GM23338 (cell line): ENCODE results near the gene SLC10A3. TPM values are rescaled to one million over a fixed set of nuclear protein-coding genes. Genes with fewer than 3 reads are reported as not detected.

Experiments
- ATAC-seq: fragments of 200-7000 bp; cut with Tn5 transposase; 3 replicates; pipeline ENCODE4 v1.9.1; 2020
- DNase-seq: peaks from one replicate; pipeline ENCODE4 v3.0.0-alpha.2; 2015; ENCODE audit warnings: low spot score
- H2AFZ ChIP-seq: fragments of 200-600 bp; sonication (generic); 2 replicates; pipeline ENCODE4 v1.8.0; 2016; ENCODE audit warnings: antibody characterized with exemption, mild to moderate bottlenecking, moderate library complexity
- H3F3A ChIP-seq: fragments of 200-600 bp; sonication (generic); replicated peaks from 2 replicates; pipeline ENCODE4 v1.8.0; 2017; ENCODE audit warnings: antibody characterized with exemption, mixed run types, low read depth
- H3K27ac ChIP-seq: fragments of 200-600 bp; sonication (generic); 2 replicates; pipeline ENCODE4 v1.6.1; 2016; ENCODE audit warnings: low read depth
- H3K27me3 ChIP-seq: fragments of 200-600 bp; sonication (generic); 2 replicates; pipeline ENCODE4 v1.8.0; 2016; ENCODE audit warnings: mild to moderate bottlenecking, mixed run types, moderate library complexity; ENCODE audit not compliant: insufficient read depth
- H3K36me3 ChIP-seq: fragments of 200-600 bp; sonication (generic); 2 replicates; pipeline ENCODE4 v1.8.0; 2016; ENCODE audit warnings: mild to moderate bottlenecking; ENCODE audit not compliant: insufficient read depth
- H3K4me1 ChIP-seq: fragments of 200-600 bp; sonication (generic); 2 replicates; pipeline ENCODE4 v1.8.0; 2016; ENCODE audit warnings: mild to moderate bottlenecking, moderate library complexity; ENCODE audit not compliant: insufficient read depth
- H3K4me2 ChIP-seq: fragments of 200-600 bp; sonication (generic); 2 replicates; pipeline ENCODE4 v1.7.1; 2017; ENCODE audit warnings: mixed run types
- H3K4me3 ChIP-seq: fragments of 200-600 bp; sonication (generic); 2 replicates; pipeline ENCODE4 v1.6.1; 2016; ENCODE audit warnings: mixed run types
- H3K79me2 ChIP-seq: fragments of 200-600 bp; sonication (generic); replicated peaks from 2 replicates; pipeline ENCODE4 v1.8.0; 2017; ENCODE audit warnings: mild to moderate bottlenecking; ENCODE audit not compliant: insufficient read depth
- H3K9me2 ChIP-seq: fragments of 200-600 bp; sonication (generic); 2 replicates; pipeline ENCODE4 v1.8.0; 2017; ENCODE audit not compliant: insufficient read depth
- H4K20me1 ChIP-seq: fragments of 200-600 bp; sonication (generic); replicated peaks from 2 replicates; pipeline ENCODE4 v1.8.0; 2017; ENCODE audit warnings: mild to moderate bottlenecking; ENCODE audit not compliant: insufficient read depth
- H3K27ac Mint-ChIP-seq: 2 replicates; pipeline ENCODE4 v1.8.0; 2020; ENCODE audit warnings: inconsistent platforms, mild to moderate bottlenecking, moderate library complexity, mixed read lengths
- H3K27me3 Mint-ChIP-seq: 3 replicates; pipeline ENCODE4 v1.8.0; 2022; ENCODE audit warnings: low read depth, mild to moderate bottlenecking, moderate library complexity, mixed read lengths, inconsistent platforms; ENCODE audit not compliant: insufficient read depth, poor library complexity
- H3K36me3 Mint-ChIP-seq: 3 replicates; pipeline ENCODE4 v1.8.0; 2021; ENCODE audit warnings: low read depth, mild to moderate bottlenecking, inconsistent platforms, moderate library complexity, mixed read lengths
- H3K4me1 Mint-ChIP-seq: 3 replicates; pipeline ENCODE4 v1.8.0; 2020; ENCODE audit warnings: mild to moderate bottlenecking, inconsistent platforms, mixed read lengths
- H3K4me3 Mint-ChIP-seq: 3 replicates; pipeline ENCODE4 v1.8.0; 2021; ENCODE audit warnings: moderate library complexity, mild to moderate bottlenecking, inconsistent platforms, mixed read lengths
- H3K9me3 Mint-ChIP-seq: 3 replicates; pipeline ENCODE4 v1.8.0; 2020; ENCODE audit warnings: moderate library complexity, mild to moderate bottlenecking, inconsistent platforms, mixed read lengths
- CTCF ChIP-seq, 2 experiments: fragments of 200-600 bp in 1 of 2; sonication (generic) in 1 of 2; conservative IDR thresholded peaks; 2 replicates each; pipeline versions ENCODE4 v1.5.1 to v1.6.1; 2016 to 2017; ENCODE audit warnings: antibody characterized with exemption in 2 of 2, low read depth in 2 of 2, mild to moderate bottlenecking in 2 of 2, moderate library complexity in 1 of 2
- ETS1 ChIP-seq: IDR thresholded peaks from 2 replicates; pipeline ENCODE4 v1.6.1; 2016; ENCODE audit warnings: antibody characterized with exemption
- EZH2 ChIP-seq: fragments of 200-600 bp; sonication (generic); IDR thresholded peaks from one replicate; pipeline ENCODE4 v1.8.0; 2017; ENCODE audit warnings: antibody characterized with exemption, mild to moderate bottlenecking, low read depth; ENCODE audit not compliant: unreplicated experiment
- EZH2phosphoT487 ChIP-seq: fragments of 200-600 bp; sonication (generic); IDR thresholded peaks from one replicate; pipeline ENCODE4 v1.8.1; 2018; ENCODE audit warnings: antibody characterized with exemption; ENCODE audit not compliant: unreplicated experiment
- JUNB ChIP-seq: IDR thresholded peaks from one replicate; pipeline ENCODE4 v1.6.1; 2016; ENCODE audit warnings: antibody characterized with exemption; ENCODE audit not compliant: unreplicated experiment
- NANOG ChIP-seq: IDR thresholded peaks from 2 replicates; pipeline ENCODE4 v1.6.1; 2016; ENCODE audit warnings: antibody characterized with exemption, borderline replicate concordance
- POLR2AphosphoS5 ChIP-seq: IDR thresholded peaks from 2 replicates; pipeline ENCODE4 v1.6.1; 2016; ENCODE audit warnings: antibody characterized with exemption, low read depth
- REST ChIP-seq: IDR thresholded peaks from one replicate; pipeline ENCODE4 v1.6.1; 2018; ENCODE audit warnings: antibody characterized with exemption; ENCODE audit not compliant: unreplicated experiment
- ZNF114 ChIP-seq: fragments of 250-450 bp; sonication (Bioruptor Pico); IDR thresholded peaks from 2 replicates; pipeline ENCODE4 v1.5.0; 2020; ENCODE audit warnings: mild to moderate bottlenecking, moderate library complexity
- ZNF331 ChIP-seq: fragments of 250-450 bp; sonication (Bioruptor Pico); IDR thresholded peaks from 2 replicates; pipeline ENCODE4 v1.5.0; 2020; ENCODE audit warnings: low read depth, mild to moderate bottlenecking, moderate library complexity
- ZNF462 ChIP-seq: fragments of 250-450 bp; sonication (Bioruptor Pico); IDR thresholded peaks from 2 replicates; pipeline ENCODE4 v1.5.0; 2020; ENCODE audit warnings: mild to moderate bottlenecking, moderate library complexity
- polyA plus RNA-seq: library from polyadenylated mRNA; unstranded; fragments of >200 nt; fragmentation: Nextera tagmentation; extraction: Ambion mirVana; gene quantifications from 2 replicates; pipeline ENCODE4 v1.2.1, GENCODE V29; 2016
- total RNA-seq: library from RNA; depleted of rRNA; stranded (reverse); fragments of >200 nt; shearing (Covaris generic); gene quantifications from 2 replicates; pipeline ENCODE4 v1.2.3, GENCODE V29; 2014

Gene SLC10A3
- total and polyA plus RNA-seq, 2 experiments from 2014 or later: 7.6 to 17.6 TPM

- no peak for TF ChIP-seq CTCF (conservative IDR thresholded peaks at IDR 0.05; ENCODE audit: low read depth in 2 of 2)
- TF ChIP-seq EZH2: no peak
- TF ChIP-seq EZH2phosphoT487: no peak
- no peak for TF ChIP-seq POLR2AphosphoS5
- TF ChIP-seq REST: no peak
- TF ChIP-seq ZNF114: no peak
- no peak for TF ChIP-seq NANOG
- no peak for TF ChIP-seq ETS1
- TF ChIP-seq ZNF331: no peak
Measured at GRCh38 chrX:154470434-154470833, 20.0 kb downstream of the SLC10A3 start (continued).

GRCh38 chrX:154469880-154470279, 20.5 kb downstream of the SLC10A3 start:
- no peak overlapping the region for H2AFZ ChIP-seq
- no peaks in the 10 kb centered on the region for H3K9me2 ChIP-seq
- H3K4me1 ChIP-seq: no peaks in the 10 kb centered on the region
- H4K20me1 ChIP-seq: no peaks in the 10 kb centered on the region; the same call in 1 of the 2 replicates
- no peaks in the 10 kb centered on the region for H3K79me2 ChIP-seq
- H3K36me3 Mint-ChIP-seq: peaks cover 6% of the 10 kb centered on the region
- no peak for ATAC-seq
- H3K36me3 ChIP-seq: no peaks in the 10 kb centered on the region
- H3K27me3 ChIP-seq: no peaks in the 10 kb centered on the region
- no peak for TF ChIP-seq EZH2phosphoT487
- TF ChIP-seq ETS1: no peak
- TF ChIP-seq JUNB: no peak
- TF ChIP-seq ZNF462: no peak
- no peaks in the 10 kb centered on the region for H3K4me1 Mint-ChIP-seq
- H3K27me3 Mint-ChIP-seq: peaks cover 4% of the 10 kb centered on the region
- H3K9me3 Mint-ChIP-seq: no peaks in the 10 kb centered on the region
- H3K27ac ChIP-seq: no peak overlapping the region
- no peak overlapping the region for H3K27ac Mint-ChIP-seq
- H3K4me3 Mint-ChIP-seq: no peak overlapping the region
- H3K4me3 ChIP-seq: no peak overlapping the region
- DNase-seq: no peak
- no peak overlapping the region for H3K4me2 ChIP-seq
- H3F3A ChIP-seq: no peaks in the 10 kb centered on the region
